Mononuclear cell (primary cell): ENCODE results near the gene ASXL1. TPM values are rescaled to one million over a fixed set of nuclear protein-coding genes. Genes with fewer than 3 reads are reported as not detected.
A peak's percentile ranks its signal among the peaks of the same experiment; 100 is the strongest.

Experiments used
- H3K27me3 ChIP-seq: 2 replicates; pipeline ENCODE4 v1.6.0; 2011; ENCODE audit warnings: low read length, control low read depth; ENCODE audit not compliant: insufficient read depth
- H3K4me1 ChIP-seq: 2 replicates; pipeline ENCODE4 v1.5.1; 2011; ENCODE audit warnings: mild to moderate bottlenecking, low read length, control low read depth; ENCODE audit not compliant: insufficient read depth
- H3K4me3 ChIP-seq: 2 replicates; pipeline ENCODE4 v1.5.1; 2011; ENCODE audit warnings: mild to moderate bottlenecking, low read length, moderate library complexity
- H3K9me3 ChIP-seq: 2 replicates; pipeline ENCODE4 v1.5.1; 2011; ENCODE audit warnings: low read depth, mild to moderate bottlenecking, control low read depth, low read length
- total RNA-seq: library from RNA; depleted of rRNA; stranded (reverse); fragments of >200 nt; gene quantifications from one replicate; pipeline ENCODE4 v1.2.3, GENCODE V29; 2012

Gene ASXL1
- total RNA-seq, 1 donor: 117 TPM

- Histone ChIP-seq H3K9me3 (no peaks in the 10 kb centered on the region), H3K27me3 (no peaks in the 10 kb centered on the region), H3K4me3 (peak overlapping the region; percentile 42), H3K4me1 (peaks cover 52% of the 10 kb centered on the region)
Measured at GRCh38 chr20:32483351-32484224, 125.5 kb downstream of the ASXL1 start.

GRCh38 chr20:32484225-32484957 lies 126.3 kb downstream of the ASXL1 start:
- H3K9me3 ChIP-seq: no peaks in the 10 kb centered on the region
- H3K27me3 ChIP-seq: no peaks in the 10 kb centered on the region
- H3K4me3 ChIP-seq: peak overlapping the region; percentile 41
- H3K4me1 ChIP-seq: peaks cover 49% of the 10 kb centered on the region

GRCh38 chr20:32484958-32485769 lies 127.0 kb downstream of the ASXL1 start:
- Histone ChIP-seq H3K4me3 (peak overlapping the region; percentile 30), H3K9me3 (no peaks in the 10 kb centered on the region), H3K4me1 (peaks cover 41% of the 10 kb centered on the region), H3K27me3 (no peaks in the 10 kb centered on the region)

DNA sequence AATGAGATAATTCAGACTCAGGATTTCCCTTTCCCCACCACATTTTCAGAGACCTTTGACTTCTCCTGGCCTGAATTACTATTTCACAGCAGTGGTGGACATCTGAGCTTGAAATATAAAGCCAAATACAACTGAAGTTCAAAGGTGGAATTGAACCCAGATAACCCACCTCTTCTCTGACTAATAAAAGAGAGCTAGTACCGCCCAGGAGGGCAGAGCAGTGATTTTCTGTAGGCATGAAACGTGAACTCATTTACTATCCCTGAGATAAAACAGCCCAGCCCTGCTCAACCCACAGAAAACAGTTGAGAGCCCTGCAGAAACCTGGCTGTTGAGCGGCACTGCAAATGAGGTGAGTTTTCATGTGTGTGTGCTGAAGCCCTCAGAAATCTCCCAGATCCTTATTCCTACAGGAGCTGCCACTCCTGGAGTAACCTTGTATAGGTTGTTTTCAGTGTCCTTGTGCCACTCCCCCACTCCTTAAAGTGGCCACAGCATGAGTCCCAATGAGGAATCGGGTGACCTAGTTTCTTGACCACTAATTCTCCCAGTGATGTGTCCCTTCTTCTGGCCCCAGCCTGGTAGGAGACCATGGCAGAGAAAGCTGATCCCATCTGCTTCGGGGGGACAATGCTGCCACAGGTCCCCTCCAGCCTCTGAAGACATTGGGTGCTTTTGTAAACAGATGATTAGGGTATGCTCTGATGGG lies 127.8 kb downstream of the ASXL1 start:
- Histone ChIP-seq H3K4me1 (peaks cover 35% of the 10 kb centered on the region), H3K9me3 (no peaks in the 10 kb centered on the region), H3K4me3 (no peak overlapping the region), H3K27me3 (no peaks in the 10 kb centered on the region)

DNA sequence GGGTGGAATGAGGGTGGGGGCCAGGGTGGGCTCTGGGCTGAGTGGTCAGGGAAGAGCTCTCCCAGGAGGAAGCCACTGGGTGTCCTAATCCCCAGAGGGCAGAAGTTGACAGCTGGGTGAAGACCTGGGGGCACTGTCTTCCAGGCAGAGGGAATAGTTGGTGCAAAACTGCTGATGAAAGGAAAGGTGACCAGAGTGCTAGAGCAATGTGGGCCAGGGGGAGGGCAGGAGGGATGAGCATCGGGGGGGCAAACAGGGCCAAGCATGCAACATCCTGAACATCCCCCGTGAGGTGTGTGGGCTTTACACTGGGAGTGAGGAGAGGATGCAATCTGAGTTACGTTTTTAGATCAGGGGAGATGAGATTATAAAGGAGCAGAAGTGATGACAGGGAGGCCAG lies 129.2 kb downstream of the ASXL1 start:
- no peaks in the 10 kb centered on the region for H3K9me3 ChIP-seq
- peaks cover 21% of the 10 kb centered on the region for H3K4me1 ChIP-seq
- no peak overlapping the region for H3K4me3 ChIP-seq
- H3K27me3 ChIP-seq: no peaks in the 10 kb centered on the region

- H3K4me1 ChIP-seq: peaks cover 18% of the 10 kb centered on the region
- H3K9me3 ChIP-seq: no peaks in the 10 kb centered on the region
- no peaks in the 10 kb centered on the region for H3K27me3 ChIP-seq
- no peak overlapping the region for H3K4me3 ChIP-seq
Measured at GRCh38 chr20:32488066-32488838, 130.1 kb downstream of the ASXL1 start.

Other genes starting within 250 kb of the ASXL1 start
- gene TM9SF4, start 248.6 kb upstream of the ASXL1 start, total RNA-seq: 20.5 TPM
- 14.1 TPM for gene PLAGL2, start 150.6 kb upstream of the ASXL1 start, total RNA-seq
- 7.2 TPM for gene POFUT1, start 150.5 kb upstream of the ASXL1 start, total RNA-seq
- gene KIF3B, start 80.7 kb upstream of the ASXL1 start, total RNA-seq: 7.0 TPM
- gene NOL4L, start 227.0 kb downstream of the ASXL1 start, total RNA-seq: 26.2 TPM